ENCODE measurements around the gene GUCY1A2.
"Not testable (repeated sequence)": the region's sequence is repeated elsewhere in the genome, so short reads cannot be mapped to it uniquely, and the experiment has no call there.

The GUCY1A2 gene

DNA sequence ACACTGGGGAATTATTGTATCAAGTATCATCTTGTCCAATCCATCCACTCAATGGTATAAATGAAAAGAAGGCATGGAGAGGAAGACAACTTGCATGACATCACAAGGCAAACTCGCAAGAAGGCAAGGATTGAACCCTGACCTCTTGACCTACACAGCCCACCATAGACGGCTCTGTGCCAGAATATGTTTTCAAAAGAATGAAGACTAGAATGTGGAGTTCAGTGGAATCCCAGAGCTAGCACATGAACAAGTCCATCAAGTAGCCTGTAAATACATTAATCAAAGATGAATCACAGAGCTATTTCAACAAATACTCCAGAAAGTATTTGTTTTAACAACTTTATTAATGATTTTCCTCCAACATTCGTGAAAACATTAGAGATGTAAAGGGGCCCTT, 189.7 kb downstream of the GUCY1A2 start:
- no peak for DNase-seq

DNA sequence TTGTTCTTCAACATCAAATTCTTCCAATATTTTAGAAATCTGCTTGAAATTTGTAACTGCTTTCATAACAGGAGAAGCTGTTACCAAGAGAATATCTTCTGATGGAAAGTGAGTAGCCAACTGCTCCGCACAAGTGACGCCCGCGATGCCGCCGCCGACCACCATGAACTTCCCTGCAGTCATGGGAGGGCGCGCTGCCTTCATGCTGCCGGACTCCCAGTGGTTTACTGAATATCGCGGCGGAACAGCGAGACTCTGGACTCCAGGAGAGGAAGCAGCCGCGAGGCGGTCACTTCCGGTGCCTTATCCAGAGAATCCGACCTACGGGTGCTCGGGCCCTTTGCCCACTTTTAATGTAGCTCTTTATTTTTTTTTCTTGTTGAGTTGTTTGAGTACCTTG, 190.6 kb downstream of the GUCY1A2 start:
- DNase-seq: no peak

DNA sequence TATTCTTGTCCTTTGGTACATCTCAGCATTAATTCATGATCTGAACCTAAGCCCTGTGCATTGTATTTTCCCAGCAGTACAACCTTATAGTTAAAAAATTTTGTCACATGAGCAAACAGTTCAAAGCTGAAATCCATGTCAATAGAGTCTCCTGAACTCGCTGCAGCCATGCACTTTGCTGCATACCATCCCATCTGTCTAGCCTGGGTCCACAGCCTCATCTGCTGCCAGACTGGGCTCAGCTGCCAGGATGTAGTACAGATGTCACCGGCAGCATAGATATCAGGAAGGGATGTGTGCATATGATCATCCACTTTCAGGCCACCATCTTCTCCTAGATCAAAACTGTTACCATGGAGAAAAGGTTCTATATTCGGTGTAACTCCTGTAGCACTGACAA, 191.7 kb downstream of the GUCY1A2 start:
- DNase-seq: not testable (repeated sequence)

DNA sequence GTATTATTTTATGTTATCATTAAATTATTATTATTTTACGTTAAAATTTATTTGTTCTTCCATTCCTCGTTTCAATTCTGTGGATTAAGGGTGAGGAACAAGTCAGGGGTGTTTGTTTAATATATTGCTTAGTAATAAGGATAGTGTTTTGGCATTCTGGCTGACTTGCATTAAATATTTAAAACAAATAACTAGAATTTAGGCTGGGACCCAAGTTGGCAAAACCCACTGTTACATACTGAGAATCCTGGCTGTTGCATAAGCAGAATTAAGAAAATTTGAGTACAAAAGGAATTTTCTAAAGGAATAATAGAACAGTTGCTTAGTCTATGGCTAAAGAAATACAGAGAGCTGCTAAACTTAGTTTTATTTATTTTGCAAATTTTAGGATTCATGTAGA, 196.4 kb downstream of the GUCY1A2 start:
- DNase-seq: no peak

DNA sequence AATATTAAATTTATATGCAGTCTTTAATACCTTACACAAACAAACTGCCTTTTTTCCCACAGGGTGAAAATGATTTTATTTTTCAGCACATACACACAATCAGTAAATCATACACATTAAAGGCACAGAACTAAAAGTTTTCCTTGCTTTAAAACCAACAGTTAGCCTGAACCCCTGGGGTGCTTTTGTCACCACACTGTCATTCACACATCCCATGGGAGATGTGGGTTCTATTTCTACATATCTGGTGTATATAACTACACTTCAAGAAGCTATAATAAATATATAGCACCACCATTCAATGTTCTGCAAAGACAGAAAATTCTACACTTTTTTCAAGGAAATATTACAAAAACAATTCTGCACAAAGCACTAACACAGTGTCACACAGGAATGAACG, 197.0 kb downstream of the GUCY1A2 start:
- no peak for DNase-seq

- no peak for DNase-seq
Measured at GRCh38 chr11:106818443-106818842, 199.8 kb downstream of the GUCY1A2 start.

DNA sequence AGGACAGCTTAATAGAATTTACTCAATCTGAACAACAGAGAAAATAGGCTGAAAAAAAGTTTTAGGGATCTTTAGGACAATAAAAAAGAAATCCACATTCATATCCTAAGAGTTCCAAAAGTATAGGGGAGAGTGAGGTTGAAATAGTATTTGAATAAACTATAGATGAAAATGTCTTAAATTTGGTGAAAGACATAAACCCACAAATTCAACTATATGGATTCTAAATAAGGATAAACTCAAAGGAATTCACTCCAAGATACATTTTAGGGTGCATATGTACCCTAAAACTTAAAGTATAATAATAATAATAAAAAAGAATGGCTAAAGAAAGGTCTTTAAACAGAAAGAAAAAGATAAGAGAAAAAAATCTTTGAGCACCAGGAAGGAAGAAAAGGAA, 203.1 kb downstream of the GUCY1A2 start:
- DNase-seq: no peak

DNA sequence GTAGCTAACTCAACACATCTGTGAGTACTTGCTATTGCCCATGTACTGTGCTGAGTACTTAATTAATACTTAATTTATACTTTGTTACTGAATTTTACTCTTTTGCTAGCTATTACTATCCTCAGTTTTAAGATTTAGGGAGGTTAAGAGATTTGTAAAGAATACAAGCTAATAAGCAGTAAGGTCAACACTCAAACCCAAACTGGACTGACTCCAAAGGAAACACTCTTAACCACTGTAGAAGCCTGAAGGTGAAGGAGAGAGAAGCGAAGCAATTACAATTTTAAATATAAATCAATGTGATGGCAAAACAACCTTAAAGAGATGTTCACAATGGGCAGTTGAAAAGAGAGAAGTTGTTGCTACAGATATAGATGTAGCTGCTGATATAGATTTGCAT, 204.5 kb downstream of the GUCY1A2 start:
- no peak for DNase-seq

DNA sequence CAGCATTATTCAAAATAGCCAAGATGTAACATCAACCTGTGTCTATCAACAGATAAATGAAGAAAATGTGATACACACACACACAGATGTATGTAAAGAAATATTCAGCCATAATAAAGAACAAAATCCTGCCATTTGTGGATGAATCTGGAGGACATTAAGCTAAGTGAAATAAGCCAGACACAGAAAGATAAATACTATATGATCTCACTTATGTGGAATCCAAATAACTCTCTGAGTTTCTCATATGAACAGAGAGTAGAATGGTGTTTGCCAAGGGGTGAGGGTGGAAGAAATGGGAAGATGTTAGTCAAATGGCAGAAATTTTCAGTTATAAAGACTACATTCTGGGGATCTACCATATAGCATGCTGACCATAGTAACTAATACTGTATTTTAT, 224.2 kb downstream of the GUCY1A2 start:
- DNase-seq: no peak

GRCh38 chr11:106789406-106789805, 228.9 kb downstream of the GUCY1A2 start:
- no peak for DNase-seq

DNA sequence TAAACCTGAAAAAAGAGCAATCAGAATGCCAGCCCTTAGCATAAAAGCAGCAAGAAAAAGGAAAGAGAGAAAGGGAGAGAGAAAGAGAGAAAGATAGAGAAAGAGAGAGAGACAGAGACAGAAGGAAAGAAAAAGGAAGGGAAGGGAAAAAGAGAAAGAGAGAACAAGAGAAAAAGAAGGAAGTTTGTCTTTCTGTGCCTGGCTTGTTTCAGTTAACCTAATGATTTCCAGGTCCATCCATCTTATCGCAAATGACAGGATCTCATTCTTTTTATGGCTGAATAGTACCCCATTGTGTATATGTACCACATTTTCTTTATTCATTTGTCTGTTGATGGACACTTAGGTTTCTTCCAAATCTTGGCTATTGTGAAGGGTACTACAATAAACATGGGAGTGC, 230.8 kb downstream of the GUCY1A2 start:
- DNase-seq: no peak

GRCh38 chr11:106785913-106786650, 232.2 kb downstream of the GUCY1A2 start:
- DNase-seq: no peak

DNA sequence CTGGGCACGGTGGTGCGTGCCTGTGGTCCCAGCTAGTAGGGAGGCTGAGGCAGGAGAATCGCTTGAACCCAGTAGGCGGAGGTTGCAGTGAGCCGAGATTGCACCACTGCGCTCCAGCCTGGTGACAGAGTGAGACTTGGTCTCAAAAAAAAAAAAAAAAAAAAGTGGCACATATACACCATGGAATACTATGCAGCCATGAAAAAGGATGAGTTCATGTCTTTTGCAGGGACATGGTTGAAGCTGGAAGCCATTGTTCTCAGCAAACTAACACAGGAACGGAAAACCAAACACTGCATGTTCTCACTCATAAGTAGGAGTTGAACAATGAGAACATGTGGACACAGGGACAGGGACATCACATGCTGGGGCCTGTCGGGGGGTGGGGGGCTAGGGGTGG, 241.0 kb downstream of the GUCY1A2 start:
- not testable (repeated sequence) for DNase-seq

DNA sequence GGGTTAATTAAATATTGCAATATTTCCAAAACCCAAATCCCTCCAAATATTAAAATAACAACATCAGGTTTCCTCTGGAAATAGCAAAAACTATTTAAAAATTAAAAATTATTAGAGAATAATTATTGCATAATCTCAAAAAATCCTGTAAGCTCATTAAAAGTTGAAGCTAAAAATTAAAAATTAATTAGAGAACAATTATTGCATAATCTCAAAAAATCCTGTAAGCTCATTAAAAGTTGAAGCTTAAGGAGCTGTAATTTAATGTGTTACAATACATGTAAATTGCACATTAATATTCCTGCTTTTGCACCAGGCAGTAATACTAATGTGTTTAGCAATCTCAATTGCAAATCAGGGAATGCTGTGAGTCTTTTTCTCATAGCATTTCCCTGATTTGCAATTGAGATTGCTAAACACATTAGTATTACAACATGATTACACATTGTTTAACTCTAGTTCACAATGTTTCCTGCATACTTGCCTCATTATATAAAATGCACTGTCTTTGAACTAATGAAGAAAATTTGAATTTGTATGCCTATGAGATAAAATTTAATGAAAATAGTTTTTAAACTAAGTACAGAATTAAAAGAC, 247.7 kb downstream of the GUCY1A2 start:
- no peak for DNase-seq

DNA sequence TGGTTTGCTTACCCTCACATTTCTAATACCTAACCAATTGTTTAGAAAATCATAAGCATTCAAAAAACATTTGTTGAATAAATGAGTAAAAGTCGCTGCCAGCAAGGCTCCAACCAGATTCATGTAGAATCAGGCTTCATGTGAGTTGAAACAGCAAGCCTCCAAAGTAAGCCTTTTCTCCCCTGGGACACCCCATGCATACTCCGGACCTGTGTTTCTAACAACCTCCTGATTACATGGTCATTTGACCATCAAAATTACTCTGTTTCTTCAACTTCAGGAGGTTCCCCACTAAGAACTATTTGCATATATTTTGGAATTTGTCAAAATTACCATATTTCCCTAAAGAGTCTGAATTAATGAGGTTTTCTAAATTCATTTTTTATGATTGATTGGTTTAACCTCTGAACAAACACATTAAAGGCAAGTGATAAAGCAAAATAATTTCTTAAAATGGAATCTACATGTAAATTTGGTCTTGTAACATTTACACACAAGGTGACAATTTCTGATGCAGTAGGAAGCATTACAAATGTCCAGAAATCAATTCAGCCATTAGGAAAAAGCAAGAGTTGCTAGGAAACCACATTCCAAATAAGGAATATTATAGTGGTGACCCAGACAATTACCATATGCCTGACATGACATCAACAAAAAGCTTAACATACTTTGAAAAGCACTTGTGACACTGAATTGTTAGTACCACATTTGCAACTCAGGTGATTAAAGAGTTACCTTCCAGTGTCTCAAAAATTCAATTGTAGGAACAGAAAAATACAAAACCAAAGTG, 252.6 kb downstream of the GUCY1A2 start:
- no peak for DNase-seq

GRCh38 chr11:106763501-106763900, 254.8 kb downstream of the GUCY1A2 start:
- no peak for DNase-seq

DNA sequence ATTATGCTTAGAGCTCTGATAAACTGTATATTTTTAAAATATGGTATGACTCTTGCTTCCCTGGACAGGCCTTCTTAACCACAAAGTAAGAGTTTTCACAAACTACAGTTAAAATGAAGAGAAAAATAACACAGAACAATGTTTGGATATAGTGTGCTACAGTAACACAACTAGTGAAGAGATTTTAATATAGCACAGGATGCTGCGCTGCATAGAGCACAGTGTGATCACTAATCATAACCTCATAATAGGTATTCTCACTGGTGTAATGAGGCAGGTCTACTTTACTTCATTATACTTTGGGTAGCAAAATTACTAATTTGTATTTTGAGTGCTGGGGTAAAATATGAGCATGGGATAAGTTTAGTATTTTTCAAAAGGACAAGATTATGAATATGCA, 256.5 kb downstream of the GUCY1A2 start:
- DNase-seq: no peak

- DNase-seq: no peak
Measured at GRCh38 chr11:106761240-106761639, 257.0 kb downstream of the GUCY1A2 start.

- no peak for DNase-seq
Measured at GRCh38 chr11:106748059-106748458, 270.2 kb downstream of the GUCY1A2 start.

- no peak for DNase-seq
Measured at GRCh38 chr11:106745941-106746340, 272.3 kb downstream of the GUCY1A2 start.

GRCh38 chr11:106733635-106734034, 284.6 kb downstream of the GUCY1A2 start:
- no peak for DNase-seq

- no peak for DNase-seq
Measured at GRCh38 chr11:106728859-106729258, 289.4 kb downstream of the GUCY1A2 start.

- DNase-seq: no peak
Measured at GRCh38 chr11:106728379-106728778, 289.9 kb downstream of the GUCY1A2 start.

GRCh38 chr11:106727256-106727655, 291.0 kb downstream of the GUCY1A2 start:
- DNase-seq: no peak

All from NCI-H345 (cell line).